ENCODE results near the gene PACSIN3. TPM values are rescaled to one million over a fixed set of nuclear protein-coding genes. Genes with fewer than 3 reads are reported as not detected.
A peak's percentile ranks its signal among the peaks of the same experiment; 100 is the strongest.

The PACSIN3 gene
- total and polyA plus RNA-seq, 12 donors, result 146 to 335 (median 248) TPM

DNA sequence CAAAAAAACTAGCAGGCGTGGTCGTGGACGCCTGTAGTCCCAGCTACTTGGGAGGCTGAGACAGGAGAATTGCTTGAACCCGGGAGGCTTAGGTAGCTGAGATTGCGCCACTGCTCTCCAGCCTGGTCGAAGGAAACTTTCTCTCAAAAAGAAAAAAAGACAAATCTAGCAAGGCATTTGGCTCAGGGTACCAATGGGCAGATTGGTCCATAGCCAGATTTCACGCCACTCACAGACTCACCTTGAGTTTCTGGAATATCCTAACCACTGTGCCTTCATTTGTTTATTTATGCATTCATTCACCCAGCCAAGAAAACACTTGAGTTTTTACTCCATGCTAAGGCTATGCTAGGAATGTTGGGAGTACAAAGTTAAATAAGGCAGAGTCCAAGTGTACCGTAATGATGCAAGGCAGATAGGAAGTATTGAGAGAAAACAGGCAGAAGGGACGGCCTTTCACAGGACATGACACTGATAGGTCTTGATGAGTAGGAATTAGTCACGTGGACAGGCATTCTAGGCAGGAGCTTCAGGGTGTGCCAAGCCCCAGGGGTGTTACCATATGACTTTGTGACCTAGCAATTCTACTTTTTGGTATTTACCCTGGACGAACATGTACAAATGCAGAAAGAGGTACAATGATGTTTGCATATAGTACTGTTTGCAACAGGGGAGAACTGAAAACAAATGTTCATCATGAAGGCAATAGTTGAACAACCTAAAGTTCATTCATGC, 3.0 kb upstream of the PACSIN3 start:
- DNase-seq (no peak), ATAC-seq (no peak)
- TF ChIP-seq, protein P1, sequence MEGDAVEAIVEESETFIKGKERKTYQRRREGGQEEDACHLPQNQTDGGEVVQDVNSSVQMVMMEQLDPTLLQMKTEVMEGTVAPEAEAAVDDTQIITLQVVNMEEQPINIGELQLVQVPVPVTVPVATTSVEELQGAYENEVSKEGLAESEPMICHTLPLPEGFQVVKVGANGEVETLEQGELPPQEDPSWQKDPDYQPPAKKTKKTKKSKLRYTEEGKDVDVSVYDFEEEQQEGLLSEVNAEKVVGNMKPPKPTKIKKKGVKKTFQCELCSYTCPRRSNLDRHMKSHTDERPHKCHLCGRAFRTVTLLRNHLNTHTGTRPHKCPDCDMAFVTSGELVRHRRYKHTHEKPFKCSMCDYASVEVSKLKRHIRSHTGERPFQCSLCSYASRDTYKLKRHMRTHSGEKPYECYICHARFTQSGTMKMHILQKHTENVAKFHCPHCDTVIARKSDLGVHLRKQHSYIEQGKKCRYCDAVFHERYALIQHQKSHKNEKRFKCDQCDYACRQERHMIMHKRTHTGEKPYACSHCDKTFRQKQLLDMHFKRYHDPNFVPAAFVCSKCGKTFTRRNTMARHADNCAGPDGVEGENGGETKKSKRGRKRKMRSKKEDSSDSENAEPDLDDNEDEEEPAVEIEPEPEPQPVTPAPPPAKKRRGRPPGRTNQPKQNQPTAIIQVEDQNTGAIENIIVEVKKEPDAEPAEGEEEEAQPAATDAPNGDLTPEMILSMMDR (IDR thresholded peaks at IDR 0.05), result no peak
- H3K27me3 ChIP-seq, result peaks cover 0 to 47% (median 0%) of the 10 kb centered on the region in 7 donors
- H3K27ac ChIP-seq, result peak overlapping the region in 9 of 10 donors; percentile 7 to 100 (median 95)
- WGBS, 2 donors, result 62 to 63% methylated on average over 11 of the region's 11 CpGs
- no peaks in the 10 kb centered on the region for H3K9me3 ChIP-seq
- intact Hi-C loops (cut with DNase I), result loop anchor here in 3 of 10 donors (5.0 to 10.0 kb wide), 3 partner anchors 46 to 166 kb away; partner anchors contain the start of gene MYBPC3 (in 2 of the 3)
- no peaks in the 10 kb centered on the region for H3K36me3 ChIP-seq
- no peak overlapping the region for H3K4me3 ChIP-seq
- peaks cover 9 to 51% (median 38%) of the 10 kb centered on the region in 9 donors for H3K4me1 ChIP-seq

DNA sequence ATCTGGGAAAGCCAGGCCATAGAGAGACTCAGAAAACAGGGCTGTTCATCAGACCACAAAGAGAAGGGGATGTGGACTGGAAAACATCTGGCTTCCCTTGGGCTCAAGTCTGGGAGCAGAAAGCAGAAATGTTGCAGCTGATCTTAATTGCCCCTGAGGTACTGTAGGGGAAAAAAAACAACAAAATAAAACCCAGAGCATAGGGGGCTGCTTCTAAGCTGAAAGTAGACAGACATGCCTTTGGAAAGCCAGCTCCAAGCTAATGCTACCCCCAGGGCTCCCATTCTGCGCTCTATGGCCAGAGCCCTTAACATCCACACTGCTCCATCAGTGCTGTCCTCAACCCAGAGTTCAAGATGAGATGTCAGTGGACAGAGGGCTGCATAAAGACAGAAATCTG, 2.0 kb upstream of the PACSIN3 start:
- WGBS, 2 donors, result 92 to 94% methylated on average over 1 of the region's 1 CpG
- Histone ChIP-seq H3K4me1 (peaks cover 9 to 61% (median 46%) of the 10 kb centered on the region in 9 donors), H3K27me3 (peaks cover 0 to 50% (median 0%) of the 10 kb centered on the region in 7 donors), H3K27ac (peak overlapping the region; percentile 89 to 100 (median 96)), H3K4me3 (peak overlapping the region in 2 of 10 donors; percentile 69 to 73), H3K36me3 (no peaks in the 10 kb centered on the region), H3K9me3 (no peaks in the 10 kb centered on the region)
- DNase-seq (no peak), ATAC-seq (no peak)
- intact Hi-C loops (cut with DNase I), result loop anchor here in 3 of 10 donors (5.0 to 10.0 kb wide), 3 partner anchors 47 to 167 kb away; partner anchors contain the start of gene MYBPC3 (in 2 of the 3)
- TF ChIP-seq, protein P1 (IDR thresholded peaks at IDR 0.05), result no peak

DNA sequence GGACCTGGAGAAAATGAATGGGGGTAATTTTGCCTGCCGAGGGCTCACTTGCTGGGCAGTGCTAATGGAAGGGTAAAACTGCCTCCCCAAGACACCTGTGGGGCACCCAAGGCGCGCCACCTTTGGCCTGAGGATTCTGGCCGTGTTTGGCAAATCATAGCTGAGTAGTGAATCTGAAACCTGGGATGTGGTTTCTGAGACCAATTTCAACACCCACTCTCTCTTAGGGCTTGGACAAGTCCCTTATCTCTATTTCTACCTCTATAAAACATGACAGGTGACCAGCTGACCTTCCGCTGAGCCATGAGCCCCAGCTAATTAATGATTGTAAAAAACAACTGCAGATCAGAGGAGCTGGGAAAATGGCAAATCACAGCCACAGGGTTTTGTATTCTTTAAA, 1.5 kb upstream of the PACSIN3 start:
- DNase-seq, result no peak
- Histone ChIP-seq H3K27me3 (peaks cover 0 to 50% (median 0%) of the 10 kb centered on the region in 7 donors), H3K4me1 (peaks cover 9 to 66% (median 48%) of the 10 kb centered on the region in 9 donors), H3K27ac (peak overlapping the region; percentile 89 to 100 (median 96)), H3K4me3 (peak overlapping the region in 9 of 10 donors; percentile 63 to 85 (median 73)), H3K9me3 (no peaks in the 10 kb centered on the region), H3K36me3 (no peaks in the 10 kb centered on the region)
- intact Hi-C loops (cut with DNase I), result loop anchor here in 8 of 10 donors (1.0 to 10.0 kb wide), 6 partner anchors 27 to 167 kb away; partner anchors contain the start of genes DDB2 (in 4 of the 8) and MYBPC3 (in 3 of the 8)
- TF ChIP-seq, protein P1 (IDR thresholded peaks at IDR 0.05), result no peak
- WGBS, 2 donors, result 21 to 32% methylated on average over 5 of the region's 5 CpGs
- ATAC-seq, result no peak

Measured in heart right ventricle (tissue), 16 donors.